ENCODE data around the gene HS3ST1.

The HS3ST1 gene

DNA sequence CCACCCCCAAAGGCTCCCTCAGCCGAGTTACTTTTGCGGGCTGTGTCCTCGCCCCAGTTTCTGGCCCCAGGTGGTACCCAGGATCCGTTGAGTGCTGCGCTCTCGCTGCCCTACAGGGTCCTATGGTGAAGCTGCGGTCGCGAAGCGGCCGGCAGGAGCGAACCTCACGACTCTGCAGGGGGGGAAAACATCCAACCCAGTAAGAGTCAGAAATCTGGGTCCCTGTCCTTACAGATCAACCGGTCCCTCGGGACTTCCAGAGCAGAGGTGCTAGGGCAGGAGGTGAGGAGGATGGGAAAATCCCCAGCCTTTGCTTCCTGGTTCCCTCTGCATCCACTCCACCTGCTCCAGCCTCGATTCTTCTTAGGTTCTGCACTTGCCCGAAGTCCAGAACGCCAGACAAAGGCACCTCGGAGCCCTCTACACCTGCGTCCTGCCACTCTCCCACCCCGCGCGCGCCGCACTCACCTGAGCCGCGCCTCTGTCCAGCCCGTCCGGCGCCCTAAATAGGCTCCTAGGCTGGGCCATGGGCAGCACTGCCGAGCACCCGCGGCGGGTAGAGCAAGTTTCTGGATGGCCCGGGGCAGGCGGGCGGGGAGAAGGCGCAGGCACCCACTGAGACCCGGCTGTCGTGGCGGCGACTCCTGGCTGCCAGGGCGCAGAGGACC, at the start of gene HS3ST1:
Gene HS3ST1, minus strand, starts transcription at position 664 of the 668 bp plus-strand sequence. CDS start 28,889 bp downstream, outside the sequence.
- Histone ChIP-seq H3K79me2 (ENCODE audit: insufficient read depth, low read depth) (no peaks in the 10 kb centered on the region), H3K36me3 (ENCODE audit: insufficient read depth) (no peaks in the 10 kb centered on the region), H4K20me1 (ENCODE audit: insufficient read depth) (no peaks in the 10 kb centered on the region), H3K27me3 (ENCODE audit: insufficient read depth, low read depth) (no peaks in the 10 kb centered on the region), H3K27ac (no peak within 1 kb of the TSS), H3K9ac (no peak within 1 kb of the TSS; the same call in 1 of the 2 replicates), H3K4me3 (IDR thresholded peaks at IDR 0.05; ENCODE audit: insufficient read depth, low read depth, low read length) (peak within 1 kb of the TSS; percentile 30), H3K4me2 (peak within 1 kb of the TSS; percentile 29; the same call in 1 of the 2 replicates), H3K4me1 (ENCODE audit: low read depth, poor library complexity, severe bottlenecking) (no peaks in the 10 kb centered on the region), H2AFZ (ENCODE audit: low read depth) (peak within 1 kb of the TSS; percentile 54)
- TF ChIP-seq, protein P1, sequence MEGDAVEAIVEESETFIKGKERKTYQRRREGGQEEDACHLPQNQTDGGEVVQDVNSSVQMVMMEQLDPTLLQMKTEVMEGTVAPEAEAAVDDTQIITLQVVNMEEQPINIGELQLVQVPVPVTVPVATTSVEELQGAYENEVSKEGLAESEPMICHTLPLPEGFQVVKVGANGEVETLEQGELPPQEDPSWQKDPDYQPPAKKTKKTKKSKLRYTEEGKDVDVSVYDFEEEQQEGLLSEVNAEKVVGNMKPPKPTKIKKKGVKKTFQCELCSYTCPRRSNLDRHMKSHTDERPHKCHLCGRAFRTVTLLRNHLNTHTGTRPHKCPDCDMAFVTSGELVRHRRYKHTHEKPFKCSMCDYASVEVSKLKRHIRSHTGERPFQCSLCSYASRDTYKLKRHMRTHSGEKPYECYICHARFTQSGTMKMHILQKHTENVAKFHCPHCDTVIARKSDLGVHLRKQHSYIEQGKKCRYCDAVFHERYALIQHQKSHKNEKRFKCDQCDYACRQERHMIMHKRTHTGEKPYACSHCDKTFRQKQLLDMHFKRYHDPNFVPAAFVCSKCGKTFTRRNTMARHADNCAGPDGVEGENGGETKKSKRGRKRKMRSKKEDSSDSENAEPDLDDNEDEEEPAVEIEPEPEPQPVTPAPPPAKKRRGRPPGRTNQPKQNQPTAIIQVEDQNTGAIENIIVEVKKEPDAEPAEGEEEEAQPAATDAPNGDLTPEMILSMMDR (conservative IDR thresholded peaks at IDR 0.05; ENCODE audit: low read depth, low read length): no peak

- Histone ChIP-seq H4K20me1 (ENCODE audit: insufficient read depth) (no peaks in the 10 kb centered on the region), H3K9ac (no peak overlapping the region)
Measured at GRCh38 chr4:11475871-11476270, 47.2 kb upstream of the HS3ST1 start.

DNA sequence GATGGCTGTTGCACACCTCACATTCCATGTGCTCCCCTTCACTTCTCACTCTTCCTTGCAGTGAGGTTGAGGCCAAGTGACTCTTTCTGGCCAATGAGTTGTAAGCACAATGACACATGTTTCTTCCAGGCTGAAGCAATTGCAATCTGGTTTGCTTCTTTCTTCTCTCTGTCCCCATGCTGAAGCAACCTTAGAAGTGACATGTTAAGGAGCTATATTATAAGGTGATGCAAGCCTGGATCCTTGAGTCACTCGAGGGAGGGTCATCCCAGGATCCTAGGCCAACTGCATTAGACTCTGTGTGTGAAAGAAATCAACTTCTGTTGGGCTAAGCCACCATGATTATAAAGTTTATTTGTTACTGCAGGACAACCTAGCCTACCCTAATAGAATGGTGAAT, 45.5 kb upstream of the HS3ST1 start:
- Histone ChIP-seq H3K36me3 (ENCODE audit: insufficient read depth) (no peaks in the 10 kb centered on the region), H3K4me2 (no peak overlapping the region), H4K20me1 (ENCODE audit: insufficient read depth) (no peaks in the 10 kb centered on the region), H2AFZ (ENCODE audit: low read depth) (no peak overlapping the region), H3K27ac (no peak overlapping the region), H3K79me2 (ENCODE audit: insufficient read depth, low read depth) (no peaks in the 10 kb centered on the region), H3K4me3 (IDR thresholded peaks at IDR 0.05; ENCODE audit: insufficient read depth, low read depth, low read length) (no peak overlapping the region), H3K9ac (no peak overlapping the region), H3K27me3 (ENCODE audit: insufficient read depth, low read depth) (no peaks in the 10 kb centered on the region), H3K4me1 (ENCODE audit: low read depth, poor library complexity, severe bottlenecking) (no peaks in the 10 kb centered on the region)
- TF ChIP-seq, protein P1 (conservative IDR thresholded peaks at IDR 0.05; ENCODE audit: low read depth, low read length): no peak

More at GRCh38 chr4:11475871-11476270, 47.2 kb upstream of the HS3ST1 start:
- TF ChIP-seq, protein P1 (conservative IDR thresholded peaks at IDR 0.05; ENCODE audit: low read depth, low read length): no peak
- H3K4me2 ChIP-seq: no peak overlapping the region
- H3K27ac ChIP-seq: no peak overlapping the region
- no peaks in the 10 kb centered on the region for H3K27me3 ChIP-seq (ENCODE audit: insufficient read depth, low read depth)
- H3K4me1 ChIP-seq (ENCODE audit: low read depth, poor library complexity, severe bottlenecking): no peaks in the 10 kb centered on the region
- H3K36me3 ChIP-seq (ENCODE audit: insufficient read depth): no peaks in the 10 kb centered on the region
- no peak overlapping the region for H3K4me3 ChIP-seq (IDR thresholded peaks at IDR 0.05; ENCODE audit: insufficient read depth, low read depth, low read length)
- no peaks in the 10 kb centered on the region for H3K79me2 ChIP-seq (ENCODE audit: insufficient read depth, low read depth)
- no peak overlapping the region for H2AFZ ChIP-seq (ENCODE audit: low read depth)

GRCh38 chr4:11472535-11472934, 43.8 kb upstream of the HS3ST1 start:
- no peaks in the 10 kb centered on the region for H3K27me3 ChIP-seq (ENCODE audit: insufficient read depth, low read depth)
- no peak overlapping the region for H3K27ac ChIP-seq
- no peak overlapping the region for H2AFZ ChIP-seq (ENCODE audit: low read depth)
- H3K4me1 ChIP-seq (ENCODE audit: low read depth, poor library complexity, severe bottlenecking): no peaks in the 10 kb centered on the region
- no peaks in the 10 kb centered on the region for H3K36me3 ChIP-seq (ENCODE audit: insufficient read depth)
- TF ChIP-seq, protein P1 (conservative IDR thresholded peaks at IDR 0.05; ENCODE audit: low read depth, low read length): no peak
- no peak overlapping the region for H3K4me3 ChIP-seq (IDR thresholded peaks at IDR 0.05; ENCODE audit: insufficient read depth, low read depth, low read length)
- H3K79me2 ChIP-seq (ENCODE audit: insufficient read depth, low read depth): no peaks in the 10 kb centered on the region
- H3K9ac ChIP-seq: no peak overlapping the region
- H3K4me2 ChIP-seq: no peak overlapping the region
- no peaks in the 10 kb centered on the region for H4K20me1 ChIP-seq (ENCODE audit: insufficient read depth)
